ENCODE data around the gene RNF152.

The RNF152 gene

GRCh38 chr18:61765097-61765496 is 127.7 kb downstream of the RNF152 start:
- no peak for DNase-seq (ENCODE audit: insufficient read length, low spot score)
- FAIRE-seq, result no peak

- FAIRE-seq (no peak), DNase-seq (ENCODE audit: insufficient read length, low spot score) (no peak)
These were observed 128.4 kb downstream of the RNF152 start for GRCh38 chr18:61764381-61764780.

GRCh38 chr18:61761875-61762274 is 130.9 kb downstream of the RNF152 start:
- FAIRE-seq, result no peak
- no peak for DNase-seq (ENCODE audit: insufficient read length, low spot score)

Data from GM19239 (cell line).